Colonic mucosa (tissue), 4 donors: ENCODE measurements around the gene CYP46A1. TPM values are rescaled to one million over a fixed set of nuclear protein-coding genes. Genes with fewer than 3 reads are reported as not detected.

Experiments used
- DNase-seq: peaks from one replicate; pipeline ENCODE4 v3.0.0-alpha.2; 2020
- H3K27ac ChIP-seq: fragments of 200-600 bp; one replicate; pipeline ENCODE4 v1.8.0; 2021
- H3K27me3 ChIP-seq: fragments of 200-600 bp; one replicate; pipeline ENCODE4 v1.8.0; 2021
- H3K36me3 ChIP-seq: fragments of 200-600 bp; one replicate; pipeline ENCODE4 v1.8.0; 2021
- H3K4me1 ChIP-seq: fragments of 200-600 bp; one replicate; pipeline ENCODE4 v1.8.0; 2021; ENCODE audit warnings: mild to moderate bottlenecking
- H3K4me3 ChIP-seq: fragments of 200-600 bp; one replicate; pipeline ENCODE4 v1.8.0; 2021
- H3K9ac ChIP-seq, 2 donors: one replicate each; pipeline ENCODE4 v1.7.0; 2013; ENCODE audit warnings: control low read depth in 2 of 2, low read depth in 2 of 2, low read length in 2 of 2
- H3K9me3 ChIP-seq: fragments of 200-600 bp; one replicate; pipeline ENCODE4 v1.8.0; 2021
- CTCF ChIP-seq: fragments of 200-600 bp; IDR thresholded peaks from one replicate; pipeline ENCODE4 v1.8.0; 2022; ENCODE audit warnings: antibody characterized with exemption, mild to moderate bottlenecking
- intact Hi-C: fragments of 100-400 bp; cut with DNase I; formaldehyde crosslinking; loops from one replicate; pipeline ENCODE4 v1.14.1; 2022
- total RNA-seq, 2 donors: library from RNA; stranded (reverse); fragmentation: NEBNext Ultra II Directional in 1 of 2; extraction: Animal tissue kit (Norgen Biotek cat#: 25700) in 1 of 2; gene quantifications; one replicate each; pipeline ENCODE4 v1.2.1, GENCODE V29; 2021
- donor health status: healthy.
- donor health status: DM: no; HTN: no; CAD: no.
- donor health status: DM: no; HTN: no; CAD: no.

The CYP46A1 gene
- total RNA-seq, 2 donors from 2014 or later, result 0.05 to 0.25 TPM

GRCh38 chr14:99763527-99764221, 79.6 kb downstream of the CYP46A1 start:
- no peaks in the 10 kb centered on the region for H3K4me1 ChIP-seq
- DNase-seq, result no peak

DNA sequence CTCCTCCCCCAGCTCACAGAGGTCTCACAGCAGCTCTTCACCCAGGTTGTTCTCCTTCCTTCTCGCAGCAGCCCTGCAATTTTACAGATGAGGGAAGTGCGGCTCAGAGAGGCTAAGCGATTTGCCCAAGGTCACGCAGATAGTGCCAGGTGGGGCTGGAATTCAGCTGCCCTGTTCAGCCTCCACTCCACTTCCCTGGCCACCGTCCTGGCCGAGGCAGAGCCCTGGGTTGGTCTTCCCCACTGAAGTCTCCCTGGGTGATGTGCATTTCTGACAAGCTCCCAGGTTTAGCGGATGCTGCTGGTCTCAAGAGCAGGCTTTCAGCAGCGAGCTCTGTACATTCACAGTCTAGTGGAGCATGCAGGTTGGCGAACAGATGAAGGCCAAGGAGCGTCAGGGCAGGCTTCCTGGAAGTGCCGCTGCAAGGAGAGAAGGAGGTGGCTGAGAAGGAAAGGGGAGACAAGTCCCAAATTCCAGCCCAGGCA, 80.2 kb downstream of the CYP46A1 start:
- Histone ChIP-seq H3K27ac (no peak overlapping the region), H3K9ac (no peak overlapping the region), H3K36me3 (no peaks in the 10 kb centered on the region), H3K27me3 (no peaks in the 10 kb centered on the region), H3K9me3 (no peaks in the 10 kb centered on the region), H3K4me1 (no peaks in the 10 kb centered on the region), H3K4me3 (no peak overlapping the region)
- no peak for TF ChIP-seq CTCF
- DNase-seq, result no peak
- intact Hi-C loops, result no loop called here

More at GRCh38 chr14:99763527-99764221, 79.6 kb downstream of the CYP46A1 start:
- intact Hi-C loops, result no loop called here
- no peak overlapping the region for H3K4me3 ChIP-seq
- H3K27ac ChIP-seq, result no peak overlapping the region
- no peak overlapping the region for H3K9ac ChIP-seq
- TF ChIP-seq CTCF, result no peak
- H3K36me3 ChIP-seq, result no peaks in the 10 kb centered on the region
- no peaks in the 10 kb centered on the region for H3K27me3 ChIP-seq
- H3K9me3 ChIP-seq, result no peaks in the 10 kb centered on the region

DNA sequence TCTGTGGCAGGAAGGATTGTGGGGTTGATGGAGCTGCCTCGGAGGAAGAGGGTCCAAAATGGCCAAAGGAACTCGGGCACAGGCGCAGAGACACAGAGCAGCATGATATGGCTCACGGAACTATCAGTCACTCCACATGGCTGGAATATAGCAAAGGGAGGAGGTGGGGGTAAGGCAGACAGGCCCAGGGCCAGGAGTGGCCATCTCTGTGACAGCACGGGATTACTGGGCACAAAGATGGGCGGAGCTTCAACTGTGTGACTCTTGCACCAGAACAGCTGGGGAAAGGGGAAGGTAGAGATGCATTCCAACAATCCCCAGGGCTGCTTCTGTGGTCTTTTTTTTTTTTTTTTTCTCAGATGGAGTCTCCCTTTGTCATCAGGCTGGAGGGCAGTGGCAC, 84.3 kb downstream of the CYP46A1 start:
- Histone ChIP-seq H3K4me1 (no peaks in the 10 kb centered on the region), H3K9me3 (no peaks in the 10 kb centered on the region), H3K9ac (no peak overlapping the region), H3K27ac (no peak overlapping the region), H3K27me3 (no peaks in the 10 kb centered on the region), H3K4me3 (no peak overlapping the region), H3K36me3 (no peaks in the 10 kb centered on the region)
- no peak for DNase-seq
- intact Hi-C loops, result no loop called here
- no peak for TF ChIP-seq CTCF

GRCh38 chr14:99769123-99769522, 85.0 kb downstream of the CYP46A1 start:
- no peak overlapping the region for H3K27ac ChIP-seq
- DNase-seq, result no peak
- intact Hi-C loops, result no loop called here

GRCh38 chr14:99769799-99770198, 85.7 kb downstream of the CYP46A1 start:
- Histone ChIP-seq H3K9me3 (no peaks in the 10 kb centered on the region), H3K27ac (no peak overlapping the region), H3K27me3 (no peaks in the 10 kb centered on the region), H3K4me1 (no peaks in the 10 kb centered on the region), H3K36me3 (no peaks in the 10 kb centered on the region), H3K4me3 (no peak overlapping the region), H3K9ac (no peak overlapping the region)
- no peak for TF ChIP-seq CTCF
- intact Hi-C loops, result no loop called here
- DNase-seq, result no peak

More at GRCh38 chr14:99769123-99769522, 85.0 kb downstream of the CYP46A1 start:
- H3K9me3 ChIP-seq, result no peaks in the 10 kb centered on the region
- no peaks in the 10 kb centered on the region for H3K36me3 ChIP-seq
- no peaks in the 10 kb centered on the region for H3K4me1 ChIP-seq
- no peak overlapping the region for H3K4me3 ChIP-seq
- H3K27me3 ChIP-seq, result no peaks in the 10 kb centered on the region
- no peak for TF ChIP-seq CTCF
- H3K9ac ChIP-seq, result no peak overlapping the region
